Suprapubic skin (tissue), 3 donors: ENCODE data around the gene HACE1.

Source experiments
- CTCF ChIP-seq, 2 donors: fragments of 200-600 bp in 1 of 2; fragments of 450-650 bp in 1 of 2; sonication (generic) in 1 of 2; IDR thresholded peaks; one replicate each; pipeline ENCODE4 v1.5.1; 2016 to 2019; ENCODE audit warnings: antibody characterized with exemption in 2 of 2, mild to moderate bottlenecking in 1 of 2, moderate library complexity in 1 of 2
- POLR2A ChIP-seq, 2 donors: fragments of 450-650 bp; IDR thresholded peaks; one replicate each; pipeline ENCODE4 v1.6.1; 2017; ENCODE audit warnings: antibody characterized with exemption in 2 of 2, mild to moderate bottlenecking in 2 of 2, moderate library complexity in 2 of 2

GRCh38 chr6:104795363-104795762, 64.4 kb downstream of the HACE1 start:
- no peak for TF ChIP-seq CTCF (IDR thresholded peaks at IDR 0.05)
- no peak for TF ChIP-seq POLR2A (IDR thresholded peaks at IDR 0.05)
